GM23338 (cell line): ENCODE data around the gene GPX8. TPM values are rescaled to one million over a fixed set of nuclear protein-coding genes. Genes with fewer than 3 reads are reported as not detected.

Experiments used
- ATAC-seq: fragments of 200-7000 bp; cut with Tn5 transposase; 3 replicates; pipeline ENCODE4 v1.9.1; 2020
- DNase-seq: peaks from one replicate; pipeline ENCODE4 v3.0.0-alpha.2; 2015; ENCODE audit warnings: low spot score
- H2AFZ ChIP-seq: fragments of 200-600 bp; sonication (generic); 2 replicates; pipeline ENCODE4 v1.8.0; 2016; ENCODE audit warnings: antibody characterized with exemption, mild to moderate bottlenecking, moderate library complexity
- H3F3A ChIP-seq: fragments of 200-600 bp; sonication (generic); replicated peaks from 2 replicates; pipeline ENCODE4 v1.8.0; 2017; ENCODE audit warnings: antibody characterized with exemption, mixed run types, low read depth
- H3K27ac ChIP-seq: fragments of 200-600 bp; sonication (generic); 2 replicates; pipeline ENCODE4 v1.6.1; 2016; ENCODE audit warnings: low read depth
- H3K27me3 ChIP-seq: fragments of 200-600 bp; sonication (generic); 2 replicates; pipeline ENCODE4 v1.8.0; 2016; ENCODE audit warnings: mild to moderate bottlenecking, mixed run types, moderate library complexity; ENCODE audit not compliant: insufficient read depth
- H3K36me3 ChIP-seq: fragments of 200-600 bp; sonication (generic); 2 replicates; pipeline ENCODE4 v1.8.0; 2016; ENCODE audit warnings: mild to moderate bottlenecking; ENCODE audit not compliant: insufficient read depth
- H3K4me1 ChIP-seq: fragments of 200-600 bp; sonication (generic); 2 replicates; pipeline ENCODE4 v1.8.0; 2016; ENCODE audit warnings: mild to moderate bottlenecking, moderate library complexity; ENCODE audit not compliant: insufficient read depth
- H3K4me2 ChIP-seq: fragments of 200-600 bp; sonication (generic); 2 replicates; pipeline ENCODE4 v1.7.1; 2017; ENCODE audit warnings: mixed run types
- H3K4me3 ChIP-seq: fragments of 200-600 bp; sonication (generic); 2 replicates; pipeline ENCODE4 v1.6.1; 2016; ENCODE audit warnings: mixed run types
- H3K79me2 ChIP-seq: fragments of 200-600 bp; sonication (generic); replicated peaks from 2 replicates; pipeline ENCODE4 v1.8.0; 2017; ENCODE audit warnings: mild to moderate bottlenecking; ENCODE audit not compliant: insufficient read depth
- H3K9me2 ChIP-seq: fragments of 200-600 bp; sonication (generic); 2 replicates; pipeline ENCODE4 v1.8.0; 2017; ENCODE audit not compliant: insufficient read depth
- H4K20me1 ChIP-seq: fragments of 200-600 bp; sonication (generic); replicated peaks from 2 replicates; pipeline ENCODE4 v1.8.0; 2017; ENCODE audit warnings: mild to moderate bottlenecking; ENCODE audit not compliant: insufficient read depth
- H3K27ac Mint-ChIP-seq: 2 replicates; pipeline ENCODE4 v1.8.0; 2020; ENCODE audit warnings: inconsistent platforms, mild to moderate bottlenecking, moderate library complexity, mixed read lengths
- H3K27me3 Mint-ChIP-seq: 3 replicates; pipeline ENCODE4 v1.8.0; 2022; ENCODE audit warnings: low read depth, mild to moderate bottlenecking, moderate library complexity, mixed read lengths, inconsistent platforms; ENCODE audit not compliant: insufficient read depth, poor library complexity
- H3K36me3 Mint-ChIP-seq: 3 replicates; pipeline ENCODE4 v1.8.0; 2021; ENCODE audit warnings: low read depth, mild to moderate bottlenecking, inconsistent platforms, moderate library complexity, mixed read lengths
- H3K4me1 Mint-ChIP-seq: 3 replicates; pipeline ENCODE4 v1.8.0; 2020; ENCODE audit warnings: mild to moderate bottlenecking, inconsistent platforms, mixed read lengths
- H3K4me3 Mint-ChIP-seq: 3 replicates; pipeline ENCODE4 v1.8.0; 2021; ENCODE audit warnings: moderate library complexity, mild to moderate bottlenecking, inconsistent platforms, mixed read lengths
- H3K9me3 Mint-ChIP-seq: 3 replicates; pipeline ENCODE4 v1.8.0; 2020; ENCODE audit warnings: moderate library complexity, mild to moderate bottlenecking, inconsistent platforms, mixed read lengths
- CREB1 ChIP-seq: fragments of 250-450 bp; sonication (Bioruptor Pico); IDR thresholded peaks from 2 replicates; pipeline ENCODE4 v1.5.0; 2020; ENCODE audit warnings: low read depth, mild to moderate bottlenecking, moderate library complexity
- CTCF ChIP-seq, 2 experiments: fragments of 200-600 bp in 1 of 2; sonication (generic) in 1 of 2; conservative IDR thresholded peaks; 2 replicates each; pipeline versions ENCODE4 v1.5.1 to v1.6.1; 2016 to 2017; ENCODE audit warnings: antibody characterized with exemption in 2 of 2, low read depth in 2 of 2, mild to moderate bottlenecking in 2 of 2, moderate library complexity in 1 of 2
- ETS1 ChIP-seq: IDR thresholded peaks from 2 replicates; pipeline ENCODE4 v1.6.1; 2016; ENCODE audit warnings: antibody characterized with exemption
- EZH2 ChIP-seq: fragments of 200-600 bp; sonication (generic); IDR thresholded peaks from one replicate; pipeline ENCODE4 v1.8.0; 2017; ENCODE audit warnings: antibody characterized with exemption, mild to moderate bottlenecking, low read depth; ENCODE audit not compliant: unreplicated experiment
- EZH2phosphoT487 ChIP-seq: fragments of 200-600 bp; sonication (generic); IDR thresholded peaks from one replicate; pipeline ENCODE4 v1.8.1; 2018; ENCODE audit warnings: antibody characterized with exemption; ENCODE audit not compliant: unreplicated experiment
- NANOG ChIP-seq: IDR thresholded peaks from 2 replicates; pipeline ENCODE4 v1.6.1; 2016; ENCODE audit warnings: antibody characterized with exemption, borderline replicate concordance
- POLR2AphosphoS5 ChIP-seq: IDR thresholded peaks from 2 replicates; pipeline ENCODE4 v1.6.1; 2016; ENCODE audit warnings: antibody characterized with exemption, low read depth
- STAT1 ChIP-seq: IDR thresholded peaks from one replicate; pipeline ENCODE4 v1.6.1; 2016; ENCODE audit warnings: antibody characterized with exemption; ENCODE audit not compliant: unreplicated experiment
- ZNF114 ChIP-seq: fragments of 250-450 bp; sonication (Bioruptor Pico); IDR thresholded peaks from 2 replicates; pipeline ENCODE4 v1.5.0; 2020; ENCODE audit warnings: mild to moderate bottlenecking, moderate library complexity
- ZNF331 ChIP-seq: fragments of 250-450 bp; sonication (Bioruptor Pico); IDR thresholded peaks from 2 replicates; pipeline ENCODE4 v1.5.0; 2020; ENCODE audit warnings: low read depth, mild to moderate bottlenecking, moderate library complexity
- polyA plus RNA-seq: library from polyadenylated mRNA; unstranded; fragments of >200 nt; fragmentation: Nextera tagmentation; extraction: Ambion mirVana; gene quantifications from 2 replicates; pipeline ENCODE4 v1.2.1, GENCODE V29; 2016
- total RNA-seq: library from RNA; depleted of rRNA; stranded (reverse); fragments of >200 nt; shearing (Covaris generic); gene quantifications from 2 replicates; pipeline ENCODE4 v1.2.3, GENCODE V29; 2014
- TF ChIP-seq, protein P1 (sequence below): IDR thresholded peaks from one replicate; pipeline ENCODE4 v1.6.1; 2018; ENCODE audit warnings: antibody characterized with exemption; ENCODE audit not compliant: unreplicated experiment

Gene GPX8
- total and polyA plus RNA-seq, 2 experiments from 2014 or later = 64.4 to 66.1 TPM

DNA sequence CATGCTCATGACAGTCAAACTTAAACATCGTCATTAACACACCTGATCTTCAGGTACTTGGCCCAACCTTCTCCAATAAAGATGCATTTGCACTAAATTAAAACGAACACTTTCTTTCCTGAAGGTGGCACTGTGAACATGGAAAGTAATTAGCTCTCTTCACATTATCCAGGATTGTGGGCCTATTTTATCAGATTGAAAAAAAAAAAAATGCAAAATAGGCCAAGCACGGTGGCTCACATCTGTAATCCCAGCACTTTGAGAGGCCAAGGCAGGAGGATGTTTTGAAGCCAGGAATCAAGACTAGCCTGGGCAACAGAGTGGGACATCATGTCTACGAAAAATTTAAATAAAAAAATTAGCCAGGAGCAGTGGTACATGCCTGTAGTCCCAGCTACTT is 27.4 kb downstream of the GPX8 start:
- H3K36me3 Mint-ChIP-seq = no peaks in the 10 kb centered on the region
- Histone ChIP-seq H3K27ac (no peak overlapping the region), H3K36me3 (no peaks in the 10 kb centered on the region), H3K4me3 (no peak overlapping the region), H3F3A (no peaks in the 10 kb centered on the region), H4K20me1 (no peaks in the 10 kb centered on the region), H3K9me2 (no peaks in the 10 kb centered on the region), H2AFZ (no peak overlapping the region), H3K27me3 (peaks cover 20% of the 10 kb centered on the region), H3K79me2 (no peaks in the 10 kb centered on the region), H3K4me1 (no peaks in the 10 kb centered on the region), H3K4me2 (no peak overlapping the region)
- H3K4me1 Mint-ChIP-seq = no peaks in the 10 kb centered on the region; the same call in 2 of the 3 replicates
- ATAC-seq (peak; percentile 43), DNase-seq (peak; percentile 65)
- TF ChIP-seq POLR2AphosphoS5 (no peak), CTCF (conservative IDR thresholded peaks at IDR 0.05; ENCODE audit: low read depth in 2 of 2) (peak; percentile 52 to 53), ETS1 (no peak)
- H3K27me3 Mint-ChIP-seq = peaks cover 8% of the 10 kb centered on the region
- no peak overlapping the region for H3K27ac Mint-ChIP-seq
- H3K4me3 Mint-ChIP-seq = no peak overlapping the region
- H3K9me3 Mint-ChIP-seq = no peaks in the 10 kb centered on the region

DNA sequence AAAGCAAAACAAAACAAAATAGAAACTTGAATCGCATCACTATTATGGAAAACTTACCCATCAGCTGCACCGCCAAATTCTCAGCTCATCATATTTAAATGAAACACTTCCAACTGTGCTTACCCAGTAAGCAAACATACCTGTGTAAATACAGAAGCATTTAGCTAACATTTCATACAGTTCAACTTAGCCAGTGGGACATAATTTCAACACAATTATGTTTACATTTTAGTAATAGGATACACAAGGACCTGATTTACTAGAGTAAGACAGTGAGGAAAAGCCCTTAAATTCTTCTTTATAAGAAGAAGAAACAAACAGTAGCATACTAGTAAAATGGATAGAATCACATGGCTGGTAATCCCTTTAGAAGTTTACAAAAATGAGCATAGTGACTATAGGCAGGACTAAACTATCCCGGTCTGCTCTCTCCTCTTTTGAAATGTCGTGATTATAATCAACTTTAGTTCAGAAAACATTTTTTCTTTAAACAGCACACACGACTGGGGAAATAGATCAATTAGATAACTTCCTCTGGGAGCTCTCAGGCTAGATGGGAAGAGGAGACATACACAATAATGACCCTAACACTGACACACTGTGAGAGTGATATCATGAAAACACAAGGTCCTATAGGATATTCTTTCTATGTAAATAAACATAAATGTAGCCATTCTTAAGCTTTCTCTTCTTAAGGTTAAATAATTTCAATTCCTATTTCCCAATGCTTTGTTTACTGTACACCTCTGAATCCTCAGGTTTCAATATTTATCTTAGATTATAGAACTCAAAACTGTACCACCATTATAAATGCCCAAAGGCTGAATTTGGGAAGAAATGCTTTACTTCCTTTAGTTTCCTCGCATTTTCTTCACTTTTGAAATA is 28.9 kb downstream of the GPX8 start:
- Histone ChIP-seq H4K20me1 (no peaks in the 10 kb centered on the region), H3K36me3 (no peaks in the 10 kb centered on the region), H3K27ac (no peak overlapping the region), H3K4me1 (no peaks in the 10 kb centered on the region), H3F3A (no peaks in the 10 kb centered on the region), H3K9me2 (no peaks in the 10 kb centered on the region), H2AFZ (no peak overlapping the region; the same call in 1 of the 2 replicates), H3K4me3 (no peak overlapping the region), H3K79me2 (no peaks in the 10 kb centered on the region), H3K27me3 (peaks cover 20% of the 10 kb centered on the region), H3K4me2 (no peak overlapping the region)
- Mint-ChIP-seq H3K36me3 (no peaks in the 10 kb centered on the region), H3K27me3 (peaks cover 9% of the 10 kb centered on the region), H3K9me3 (no peaks in the 10 kb centered on the region), H3K4me3 (no peak overlapping the region), H3K27ac (no peak overlapping the region), H3K4me1 (no peaks in the 10 kb centered on the region; the same call in 2 of the 3 replicates)
- no peak for ATAC-seq
- no peak for DNase-seq
- TF ChIP-seq NANOG (no peak), EZH2 (no peak), ZNF114 (CRISPR knock-in tag) (no peak), STAT1 (no peak), CREB1 (CRISPR knock-in tag) (no peak), ETS1 (no peak), POLR2AphosphoS5 (no peak), EZH2phosphoT487 (no peak), ZNF331 (CRISPR knock-in tag) (no peak)
- TF ChIP-seq, protein P1, sequence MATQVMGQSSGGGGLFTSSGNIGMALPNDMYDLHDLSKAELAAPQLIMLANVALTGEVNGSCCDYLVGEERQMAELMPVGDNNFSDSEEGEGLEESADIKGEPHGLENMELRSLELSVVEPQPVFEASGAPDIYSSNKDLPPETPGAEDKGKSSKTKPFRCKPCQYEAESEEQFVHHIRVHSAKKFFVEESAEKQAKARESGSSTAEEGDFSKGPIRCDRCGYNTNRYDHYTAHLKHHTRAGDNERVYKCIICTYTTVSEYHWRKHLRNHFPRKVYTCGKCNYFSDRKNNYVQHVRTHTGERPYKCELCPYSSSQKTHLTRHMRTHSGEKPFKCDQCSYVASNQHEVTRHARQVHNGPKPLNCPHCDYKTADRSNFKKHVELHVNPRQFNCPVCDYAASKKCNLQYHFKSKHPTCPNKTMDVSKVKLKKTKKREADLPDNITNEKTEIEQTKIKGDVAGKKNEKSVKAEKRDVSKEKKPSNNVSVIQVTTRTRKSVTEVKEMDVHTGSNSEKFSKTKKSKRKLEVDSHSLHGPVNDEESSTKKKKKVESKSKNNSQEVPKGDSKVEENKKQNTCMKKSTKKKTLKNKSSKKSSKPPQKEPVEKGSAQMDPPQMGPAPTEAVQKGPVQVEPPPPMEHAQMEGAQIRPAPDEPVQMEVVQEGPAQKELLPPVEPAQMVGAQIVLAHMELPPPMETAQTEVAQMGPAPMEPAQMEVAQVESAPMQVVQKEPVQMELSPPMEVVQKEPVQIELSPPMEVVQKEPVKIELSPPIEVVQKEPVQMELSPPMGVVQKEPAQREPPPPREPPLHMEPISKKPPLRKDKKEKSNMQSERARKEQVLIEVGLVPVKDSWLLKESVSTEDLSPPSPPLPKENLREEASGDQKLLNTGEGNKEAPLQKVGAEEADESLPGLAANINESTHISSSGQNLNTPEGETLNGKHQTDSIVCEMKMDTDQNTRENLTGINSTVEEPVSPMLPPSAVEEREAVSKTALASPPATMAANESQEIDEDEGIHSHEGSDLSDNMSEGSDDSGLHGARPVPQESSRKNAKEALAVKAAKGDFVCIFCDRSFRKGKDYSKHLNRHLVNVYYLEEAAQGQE = no peak
